ENCODE measurements around the gene TECPR1. TPM values are rescaled to one million over a fixed set of nuclear protein-coding genes. Genes with fewer than 3 reads are reported as not detected.

The TECPR1 gene
- total RNA-seq, 1 experiment from 2014 or later = 21.5 TPM

DNA sequence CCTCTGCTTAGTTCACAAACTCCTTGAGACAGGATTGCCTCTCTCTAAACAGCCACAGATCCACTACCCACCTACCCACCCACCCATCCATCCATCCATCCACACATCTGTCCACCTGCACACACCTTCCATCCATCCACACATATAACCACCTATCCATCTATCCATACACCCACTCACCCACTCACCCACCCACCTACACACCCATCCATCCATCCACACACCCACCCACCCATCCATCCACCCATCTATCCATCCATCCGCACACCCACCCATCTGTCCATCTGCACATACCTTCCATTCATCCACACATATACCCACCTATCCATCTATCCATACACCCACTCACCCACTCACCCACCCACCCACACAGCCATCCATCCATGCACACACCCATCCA is 9.7 kb downstream of the TECPR1 start (continued):
- no peak for TF ChIP-seq ZNF219 (CRISPR knock-in tag; IDR thresholded peaks at IDR 0.05; ENCODE audit: borderline replicate concordance)

DNA sequence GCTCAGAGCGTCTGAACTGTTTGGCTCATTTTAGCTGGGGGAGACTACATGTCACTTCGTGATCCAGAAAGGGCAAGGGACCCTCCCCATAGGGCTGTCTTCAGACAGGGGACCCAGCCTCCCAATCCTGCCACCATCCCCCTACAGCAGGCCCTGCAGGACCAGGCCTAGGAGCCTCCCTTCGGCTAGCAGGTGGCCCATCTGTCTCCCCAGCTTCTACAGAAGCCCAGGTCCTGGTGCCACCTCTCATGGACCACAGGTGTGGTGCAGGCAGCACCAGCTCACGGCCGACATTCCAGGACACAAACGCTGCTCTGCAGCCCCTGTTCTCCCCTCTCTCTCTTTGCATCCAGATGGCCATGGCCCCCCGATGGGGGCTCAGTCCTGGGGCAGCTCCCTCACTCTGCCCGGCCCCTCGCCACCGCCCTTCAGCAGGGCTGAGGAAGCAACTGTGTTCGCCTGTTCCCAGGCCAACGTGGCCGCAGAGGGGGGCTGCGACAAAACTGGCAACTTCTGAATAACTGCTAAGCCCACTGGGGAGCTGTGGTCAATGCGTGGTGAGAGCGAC is 10.3 kb downstream of the TECPR1 start:
- no peaks in the 10 kb centered on the region for H3K9me3 Mint-ChIP-seq
- ChIA-PET CTCF (interaction anchor here (0.6 kb wide), 1 partner anchor 100 kb away, joined by 3 read pairs; no protein-coding TSS in a partner anchor), POLR2A (no interaction called here)
- ATAC-seq (peak; percentile 41), DNase-seq (ENCODE audit: low spot score) (no peak)
- TF ChIP-seq, protein P1, sequence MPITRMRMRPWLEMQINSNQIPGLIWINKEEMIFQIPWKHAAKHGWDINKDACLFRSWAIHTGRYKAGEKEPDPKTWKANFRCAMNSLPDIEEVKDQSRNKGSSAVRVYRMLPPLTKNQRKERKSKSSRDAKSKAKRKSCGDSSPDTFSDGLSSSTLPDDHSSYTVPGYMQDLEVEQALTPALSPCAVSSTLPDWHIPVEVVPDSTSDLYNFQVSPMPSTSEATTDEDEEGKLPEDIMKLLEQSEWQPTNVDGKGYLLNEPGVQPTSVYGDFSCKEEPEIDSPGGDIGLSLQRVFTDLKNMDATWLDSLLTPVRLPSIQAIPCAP (CRISPR knock-in tag; IDR thresholded peaks at IDR 0.05) = no peak
- TF ChIP-seq, protein P2, sequence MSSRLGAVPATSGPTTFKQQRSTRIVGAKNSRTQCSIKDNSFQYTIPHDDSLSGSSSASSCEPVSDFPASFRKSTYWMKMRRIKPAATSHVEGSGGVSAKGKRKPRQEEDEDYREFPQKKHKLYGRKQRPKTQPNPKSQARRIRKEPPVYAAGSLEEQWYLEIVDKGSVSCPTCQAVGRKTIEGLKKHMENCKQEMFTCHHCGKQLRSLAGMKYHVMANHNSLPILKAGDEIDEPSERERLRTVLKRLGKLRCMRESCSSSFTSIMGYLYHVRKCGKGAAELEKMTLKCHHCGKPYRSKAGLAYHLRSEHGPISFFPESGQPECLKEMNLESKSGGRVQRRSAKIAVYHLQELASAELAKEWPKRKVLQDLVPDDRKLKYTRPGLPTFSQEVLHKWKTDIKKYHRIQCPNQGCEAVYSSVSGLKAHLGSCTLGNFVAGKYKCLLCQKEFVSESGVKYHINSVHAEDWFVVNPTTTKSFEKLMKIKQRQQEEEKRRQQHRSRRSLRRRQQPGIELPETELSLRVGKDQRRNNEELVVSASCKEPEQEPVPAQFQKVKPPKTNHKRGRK (CRISPR knock-in tag; IDR thresholded peaks at IDR 0.05; ENCODE audit: borderline replicate concordance) = no peak
- TF ChIP-seq ZNF317 (CRISPR knock-in tag; IDR thresholded peaks at IDR 0.05; ENCODE audit: borderline replicate concordance, low read depth) = no peak
- no peak for TF ChIP-seq NR2C2 (CRISPR knock-in tag; IDR thresholded peaks at IDR 0.05)
- no peak for TF ChIP-seq SMAD3 (CRISPR knock-in tag; IDR thresholded peaks at IDR 0.05; ENCODE audit: borderline replicate concordance)
- TF ChIP-seq FOXK1 (CRISPR knock-in tag; IDR thresholded peaks at IDR 0.05) = no peak
- H3K27ac Mint-ChIP-seq = no peak overlapping the region
- no peaks in the 10 kb centered on the region for H3K36me3 Mint-ChIP-seq
- no peak overlapping the region for H3K4me3 Mint-ChIP-seq
- H3K27me3 Mint-ChIP-seq (ENCODE audit: low read depth) = no peaks in the 10 kb centered on the region
- H3K4me1 Mint-ChIP-seq = no peaks in the 10 kb centered on the region

DNA sequence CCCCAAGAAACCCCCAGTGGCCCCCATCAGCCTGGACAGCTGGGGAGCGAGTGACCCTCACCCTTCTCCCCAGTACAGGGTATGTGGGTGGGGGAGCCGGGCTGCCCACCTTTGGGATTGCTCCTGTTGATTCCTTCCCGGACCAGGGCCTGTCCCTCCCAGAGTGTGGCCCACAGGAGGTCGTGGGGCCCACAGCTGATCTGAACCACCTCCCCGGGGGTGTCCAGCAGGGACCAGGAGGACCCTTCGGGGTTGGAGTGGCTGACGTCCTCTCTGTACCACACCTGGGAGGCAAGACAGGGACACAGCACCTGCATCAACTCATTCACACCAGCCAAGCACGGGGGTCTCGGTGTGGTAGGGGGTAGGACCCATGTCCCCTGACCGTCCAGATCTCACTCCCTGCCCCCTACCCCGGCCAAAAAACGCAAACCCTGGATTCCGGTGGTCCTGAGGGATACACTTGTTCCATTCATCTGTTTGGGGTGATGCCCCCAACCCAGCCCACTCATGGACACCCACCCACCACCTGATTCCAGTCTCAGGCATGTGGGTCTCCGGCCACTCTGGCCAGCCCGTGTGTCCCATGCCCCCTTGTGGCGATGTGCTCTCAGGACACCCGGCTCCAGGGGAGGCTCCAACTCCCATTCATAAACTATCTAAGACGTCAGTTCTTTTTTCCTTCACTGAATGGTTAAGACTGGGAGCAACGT is 10.9 kb downstream of the TECPR1 start:
- H3K4me3 Mint-ChIP-seq = no peak overlapping the region
- ATAC-seq = peak; percentile 89
- CTCF ChIA-PET = interaction anchor here (1.1 to 1.6 kb wide), 2 partner anchors 10 to 219 kb away, joined by 3 to 6 read pairs; no protein-coding TSS in a partner anchor
- H3K36me3 Mint-ChIP-seq = no peaks in the 10 kb centered on the region
- no peak for TF ChIP-seq CREB1 (CRISPR knock-in tag; IDR thresholded peaks at IDR 0.05)
- TF ChIP-seq, protein P3, sequence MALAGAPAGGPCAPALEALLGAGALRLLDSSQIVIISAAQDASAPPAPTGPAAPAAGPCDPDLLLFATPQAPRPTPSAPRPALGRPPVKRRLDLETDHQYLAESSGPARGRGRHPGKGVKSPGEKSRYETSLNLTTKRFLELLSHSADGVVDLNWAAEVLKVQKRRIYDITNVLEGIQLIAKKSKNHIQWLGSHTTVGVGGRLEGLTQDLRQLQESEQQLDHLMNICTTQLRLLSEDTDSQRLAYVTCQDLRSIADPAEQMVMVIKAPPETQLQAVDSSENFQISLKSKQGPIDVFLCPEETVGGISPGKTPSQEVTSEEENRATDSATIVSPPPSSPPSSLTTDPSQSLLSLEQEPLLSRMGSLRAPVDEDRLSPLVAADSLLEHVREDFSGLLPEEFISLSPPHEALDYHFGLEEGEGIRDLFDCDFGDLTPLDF (CRISPR knock-in tag; IDR thresholded peaks at IDR 0.05) = 0 out of 2 replicates have a peak, but pooled peaks have one; percentile 19
- TF ChIP-seq, protein P4, sequence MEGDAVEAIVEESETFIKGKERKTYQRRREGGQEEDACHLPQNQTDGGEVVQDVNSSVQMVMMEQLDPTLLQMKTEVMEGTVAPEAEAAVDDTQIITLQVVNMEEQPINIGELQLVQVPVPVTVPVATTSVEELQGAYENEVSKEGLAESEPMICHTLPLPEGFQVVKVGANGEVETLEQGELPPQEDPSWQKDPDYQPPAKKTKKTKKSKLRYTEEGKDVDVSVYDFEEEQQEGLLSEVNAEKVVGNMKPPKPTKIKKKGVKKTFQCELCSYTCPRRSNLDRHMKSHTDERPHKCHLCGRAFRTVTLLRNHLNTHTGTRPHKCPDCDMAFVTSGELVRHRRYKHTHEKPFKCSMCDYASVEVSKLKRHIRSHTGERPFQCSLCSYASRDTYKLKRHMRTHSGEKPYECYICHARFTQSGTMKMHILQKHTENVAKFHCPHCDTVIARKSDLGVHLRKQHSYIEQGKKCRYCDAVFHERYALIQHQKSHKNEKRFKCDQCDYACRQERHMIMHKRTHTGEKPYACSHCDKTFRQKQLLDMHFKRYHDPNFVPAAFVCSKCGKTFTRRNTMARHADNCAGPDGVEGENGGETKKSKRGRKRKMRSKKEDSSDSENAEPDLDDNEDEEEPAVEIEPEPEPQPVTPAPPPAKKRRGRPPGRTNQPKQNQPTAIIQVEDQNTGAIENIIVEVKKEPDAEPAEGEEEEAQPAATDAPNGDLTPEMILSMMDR (IDR thresholded peaks at IDR 0.05) = peak; percentile 71; the same call in 1 of the 2 replicates
- H3K4me1 Mint-ChIP-seq = no peaks in the 10 kb centered on the region
- no peaks in the 10 kb centered on the region for H3K9me3 Mint-ChIP-seq
- H3K27ac Mint-ChIP-seq = no peak overlapping the region
- POLR2A ChIA-PET = no interaction called here
- H3K27me3 Mint-ChIP-seq (ENCODE audit: low read depth) = no peaks in the 10 kb centered on the region
- peak; percentile 76 for DNase-seq (ENCODE audit: low spot score)

DNA sequence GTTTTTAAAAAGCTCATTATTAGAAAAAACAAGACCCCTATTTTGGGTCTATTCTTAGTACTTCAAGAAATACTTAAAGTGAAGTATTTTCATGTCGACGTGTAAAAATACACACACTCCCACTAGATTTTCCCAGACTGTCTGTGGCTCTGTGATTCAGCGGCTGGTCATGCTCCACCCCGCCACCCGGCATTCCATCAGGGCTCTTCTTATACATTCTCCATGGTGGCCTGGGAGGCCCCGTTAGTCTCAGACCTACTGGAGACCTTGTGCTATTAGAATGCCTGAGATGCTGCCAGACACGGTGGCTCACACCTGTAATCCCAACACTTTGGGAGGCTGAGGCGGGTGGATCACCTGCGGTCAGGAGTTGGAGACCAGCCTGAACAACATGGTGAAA is 13.1 kb downstream of the TECPR1 start:
- TF ChIP-seq MYBL2 (CRISPR knock-in tag; IDR thresholded peaks at IDR 0.05) (no peak), TCF7 (CRISPR knock-in tag; IDR thresholded peaks at IDR 0.05; ENCODE audit: low read depth) (no peak), TP53 (CRISPR knock-in tag; IDR thresholded peaks at IDR 0.05) (no peak), SP1 (CRISPR knock-in tag; conservative IDR thresholded peaks at IDR 0.05) (no peak), ZNF416 (CRISPR knock-in tag; IDR thresholded peaks at IDR 0.05) (no peak), SMAD3 (CRISPR knock-in tag; IDR thresholded peaks at IDR 0.05; ENCODE audit: borderline replicate concordance) (no peak), FOXP1 (CRISPR knock-in tag; IDR thresholded peaks at IDR 0.05; ENCODE audit: borderline replicate concordance) (no peak), GTF2I (CRISPR knock-in tag; conservative IDR thresholded peaks at IDR 0.05) (no peak)
- TF ChIP-seq, protein P5, sequence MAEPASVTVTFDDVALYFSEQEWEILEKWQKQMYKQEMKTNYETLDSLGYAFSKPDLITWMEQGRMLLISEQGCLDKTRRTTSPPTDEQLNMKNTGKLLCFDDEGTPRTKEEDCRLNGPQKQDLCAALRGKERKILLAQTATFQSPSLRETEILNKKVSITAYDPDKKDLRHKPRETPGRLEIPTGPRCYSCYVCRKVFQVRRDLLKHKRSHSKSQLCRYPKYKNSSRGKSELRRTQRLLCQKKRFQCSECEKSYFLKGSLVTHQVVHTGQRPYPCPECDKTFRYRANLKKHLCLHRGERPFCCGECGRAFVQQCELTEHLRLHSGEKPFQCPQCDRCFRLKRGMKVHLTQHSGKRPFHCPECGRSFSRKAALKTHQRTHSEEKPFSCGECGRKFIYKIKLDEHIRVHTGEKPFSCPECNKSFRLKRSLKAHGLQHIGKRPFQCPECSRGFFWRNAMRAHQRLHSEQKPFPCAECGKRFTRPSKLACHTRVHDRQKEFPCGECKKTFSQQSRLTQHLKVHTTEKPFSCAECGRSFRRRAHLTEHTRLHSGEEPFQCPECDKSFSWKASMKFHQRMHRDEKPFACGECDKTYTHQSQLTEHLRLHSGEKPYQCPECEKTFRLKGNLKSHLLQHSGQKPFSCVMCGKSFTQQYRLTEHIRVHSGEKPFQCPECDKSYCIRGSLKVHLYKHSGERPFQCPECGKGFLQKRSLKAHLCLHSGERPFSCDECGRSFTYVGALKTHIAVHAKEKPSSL (CRISPR knock-in tag; conservative IDR thresholded peaks at IDR 0.05) = no peak
- TF ChIP-seq, protein P6, sequence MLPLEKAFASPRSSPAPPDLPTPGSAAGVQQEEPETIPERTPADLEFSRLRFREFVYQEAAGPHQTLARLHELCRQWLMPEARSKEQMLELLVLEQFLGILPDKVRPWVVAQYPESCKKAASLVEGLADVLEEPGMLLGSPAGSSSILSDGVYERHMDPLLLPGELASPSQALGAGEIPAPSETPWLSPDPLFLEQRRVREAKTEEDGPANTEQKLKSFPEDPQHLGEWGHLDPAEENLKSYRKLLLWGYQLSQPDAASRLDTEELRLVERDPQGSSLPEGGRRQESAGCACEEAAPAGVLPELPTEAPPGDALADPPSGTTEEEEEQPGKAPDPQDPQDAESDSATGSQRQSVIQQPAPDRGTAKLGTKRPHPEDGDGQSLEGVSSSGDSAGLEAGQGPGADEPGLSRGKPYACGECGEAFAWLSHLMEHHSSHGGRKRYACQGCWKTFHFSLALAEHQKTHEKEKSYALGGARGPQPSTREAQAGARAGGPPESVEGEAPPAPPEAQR (CRISPR knock-in tag; IDR thresholded peaks at IDR 0.05) = no peak
- H3K36me3 Mint-ChIP-seq = no peaks in the 10 kb centered on the region
- H3K9me3 Mint-ChIP-seq = no peaks in the 10 kb centered on the region
- H3K27ac Mint-ChIP-seq = no peak overlapping the region
- CTCF ChIA-PET = no interaction called here
- no peaks in the 10 kb centered on the region for H3K4me1 Mint-ChIP-seq
- DNase-seq (ENCODE audit: low spot score) = no peak
- H3K4me3 Mint-ChIP-seq = no peak overlapping the region
- POLR2A ChIA-PET = no interaction called here
- no peaks in the 10 kb centered on the region for H3K27me3 Mint-ChIP-seq (ENCODE audit: low read depth)
- no peak for ATAC-seq
